Testis (tissue), 3 donors: ENCODE results near the gene TDG. TPM values are rescaled to one million over a fixed set of nuclear protein-coding genes. Genes with fewer than 3 reads are reported as not detected.

Experiments used
- DNase-seq: peaks from one replicate; pipeline ENCODE4 v3.0.0-alpha.2; 2019
- H3K27ac ChIP-seq, 2 donors: fragments of 200-600 bp; sonication (generic); one replicate each; pipeline ENCODE4 v1.5.1; 2019
- H3K27me3 ChIP-seq: fragments of 200-600 bp; sonication (generic); one replicate; pipeline ENCODE4 v1.5.1; 2019
- H3K36me3 ChIP-seq: fragments of 200-600 bp; sonication (generic); one replicate; pipeline ENCODE4 v1.5.1; 2017; ENCODE audit warnings: low read depth; ENCODE audit errors: missing control alignments
- H3K4me1 ChIP-seq: fragments of 200-600 bp; sonication (generic); one replicate; pipeline ENCODE4 v1.5.1; 2019
- H3K4me3 ChIP-seq, 2 donors: fragments of 200-600 bp; sonication (generic); one replicate each; pipeline ENCODE4 v1.5.1; 2017 to 2019
- H3K9me3 ChIP-seq: fragments of 200-600 bp; sonication (generic); one replicate; pipeline ENCODE4 v1.5.1; 2017
- POLR2A ChIP-seq: fragments of 450-650 bp; IDR thresholded peaks from one replicate; pipeline ENCODE4 v1.6.1; 2017; ENCODE audit warnings: antibody characterized with exemption, mild to moderate bottlenecking, moderate library complexity
- WGBS, 2 donors: methylation state at CpG; one replicate each; pipeline ENCODE4 v1.1.5; 2018; 5-methylcytosine and 5-hydroxymethylcytosine counted together
- intact Hi-C: fragments of 100-400 bp; cut with DNase I; formaldehyde crosslinking; loops from one replicate; pipeline ENCODE4 v1.15.1; 2023; ENCODE audit warnings: low total_unique reads
- polyA plus RNA-seq: library from polyadenylated mRNA; stranded (reverse); fragments of 350-450 nt; fragmentation: Illumina TruSeq; extraction: RNeasy Lipid Tissue Mini Kit (QIAGEN cat#74804); gene quantifications from one replicate; pipeline ENCODE4 v1.2.3, GENCODE V29; 2014; ENCODE audit warnings: low read depth, low replicate concordance; ENCODE audit not compliant: insufficient read depth
- total RNA-seq, 2 donors: library from RNA; depleted of rRNA; stranded (reverse); fragments of >200 nt; gene quantifications; one replicate each; pipeline ENCODE4 v1.2.3, GENCODE V29; 2016
- TF ChIP-seq, protein P1 (sequence below), 3 experiments: fragments of 450-650 bp in 2 of 3; fragments of 200-600 bp in 1 of 3; sonication (generic) in 1 of 3; IDR thresholded peaks; one replicate each; pipeline ENCODE4 v1.5.1; 2016 to 2019; ENCODE audit warnings: antibody characterized with exemption in 3 of 3, mild to moderate bottlenecking in 2 of 3, moderate library complexity in 1 of 3

Gene TDG
- total and polyA plus RNA-seq, 3 donors from 2014 or later: 11.3 to 16.5 (median 16.0) TPM

DNA sequence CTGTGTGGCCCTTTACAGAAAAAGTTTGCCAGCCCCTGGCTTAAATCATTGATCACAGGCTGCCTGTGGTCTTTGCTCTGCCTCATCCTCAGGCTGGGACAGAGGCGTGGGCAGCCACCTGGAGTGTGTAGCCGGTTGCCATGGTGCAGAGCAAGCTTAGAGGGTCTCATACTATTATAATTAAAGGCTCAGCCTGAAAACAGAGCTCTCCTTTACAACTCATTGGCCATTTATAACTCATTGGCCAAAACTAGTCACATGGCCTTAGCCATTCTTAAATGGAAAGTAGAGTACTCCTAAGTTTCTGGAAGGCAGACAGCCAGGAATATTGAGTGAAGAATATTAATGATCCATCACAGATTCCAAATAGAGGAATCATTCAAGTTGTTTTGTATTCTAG lies 32.4 kb upstream of the TDG start:
- Histone ChIP-seq H3K9me3 (no peaks in the 10 kb centered on the region), H3K36me3 (no peaks in the 10 kb centered on the region), H3K4me3 (no peak overlapping the region), H3K27ac (no peak overlapping the region), H3K27me3 (no peaks in the 10 kb centered on the region), H3K4me1 (peaks cover 25% of the 10 kb centered on the region)
- intact Hi-C loops: no loop called here
- TF ChIP-seq, protein P1, sequence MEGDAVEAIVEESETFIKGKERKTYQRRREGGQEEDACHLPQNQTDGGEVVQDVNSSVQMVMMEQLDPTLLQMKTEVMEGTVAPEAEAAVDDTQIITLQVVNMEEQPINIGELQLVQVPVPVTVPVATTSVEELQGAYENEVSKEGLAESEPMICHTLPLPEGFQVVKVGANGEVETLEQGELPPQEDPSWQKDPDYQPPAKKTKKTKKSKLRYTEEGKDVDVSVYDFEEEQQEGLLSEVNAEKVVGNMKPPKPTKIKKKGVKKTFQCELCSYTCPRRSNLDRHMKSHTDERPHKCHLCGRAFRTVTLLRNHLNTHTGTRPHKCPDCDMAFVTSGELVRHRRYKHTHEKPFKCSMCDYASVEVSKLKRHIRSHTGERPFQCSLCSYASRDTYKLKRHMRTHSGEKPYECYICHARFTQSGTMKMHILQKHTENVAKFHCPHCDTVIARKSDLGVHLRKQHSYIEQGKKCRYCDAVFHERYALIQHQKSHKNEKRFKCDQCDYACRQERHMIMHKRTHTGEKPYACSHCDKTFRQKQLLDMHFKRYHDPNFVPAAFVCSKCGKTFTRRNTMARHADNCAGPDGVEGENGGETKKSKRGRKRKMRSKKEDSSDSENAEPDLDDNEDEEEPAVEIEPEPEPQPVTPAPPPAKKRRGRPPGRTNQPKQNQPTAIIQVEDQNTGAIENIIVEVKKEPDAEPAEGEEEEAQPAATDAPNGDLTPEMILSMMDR (IDR thresholded peaks at IDR 0.05): no peak
- TF ChIP-seq POLR2A: no peak
- WGBS, 2 donors: 89 to 90% methylated on average over 2 of the region's 2 CpGs
- no peak for DNase-seq

DNA sequence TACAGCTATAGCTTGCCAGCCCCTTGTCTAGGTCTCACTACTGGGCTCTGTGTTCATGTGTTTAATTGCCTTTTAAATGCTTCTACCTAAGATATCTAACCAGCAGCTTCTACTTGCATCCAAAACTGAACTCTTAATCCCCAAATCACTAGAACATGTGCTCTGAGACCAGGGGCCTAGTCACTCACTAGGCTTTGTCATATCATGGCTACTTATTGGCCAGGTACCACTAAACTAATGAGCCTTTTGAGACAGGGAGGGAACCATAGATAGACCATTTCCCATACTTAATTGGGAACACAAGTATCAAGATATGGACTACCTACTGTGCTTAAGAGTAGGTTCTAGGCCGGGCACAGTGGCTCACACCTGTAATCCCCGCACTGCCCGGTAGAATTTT lies 29.0 kb upstream of the TDG start:
- TF ChIP-seq, protein P1 (IDR thresholded peaks at IDR 0.05): no peak
- TF ChIP-seq POLR2A: no peak
- Histone ChIP-seq H3K36me3 (no peaks in the 10 kb centered on the region), H3K9me3 (no peaks in the 10 kb centered on the region), H3K27ac (no peak overlapping the region), H3K4me1 (peaks cover 13% of the 10 kb centered on the region), H3K27me3 (no peaks in the 10 kb centered on the region), H3K4me3 (no peak overlapping the region)
- no peak for DNase-seq
- WGBS, 2 donors: 94% methylated on average over 3 of the region's 3 CpGs
- intact Hi-C loops: no loop called here

DNA sequence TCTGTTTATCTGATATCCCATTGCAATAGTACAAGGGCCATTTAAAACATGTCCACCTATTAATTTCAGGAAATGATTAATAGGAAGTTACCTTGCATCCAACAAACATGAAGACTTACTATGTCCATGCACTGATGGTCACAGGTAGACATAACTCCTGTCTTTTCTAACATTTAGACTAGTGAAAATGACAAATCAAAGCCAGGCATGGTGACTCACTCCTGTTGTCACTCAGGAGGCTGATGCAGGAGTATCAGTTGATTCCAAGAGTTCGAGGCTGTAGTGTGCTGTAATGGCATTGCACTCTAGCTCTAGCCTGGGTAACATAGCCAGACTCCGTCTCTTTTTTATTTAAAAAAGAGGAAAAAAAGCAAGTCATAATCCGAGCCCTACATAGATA lies 20.7 kb upstream of the TDG start:
- Histone ChIP-seq H3K9me3 (no peaks in the 10 kb centered on the region), H3K36me3 (no peaks in the 10 kb centered on the region), H3K27me3 (no peaks in the 10 kb centered on the region), H3K27ac (no peak overlapping the region), H3K4me3 (no peak overlapping the region), H3K4me1 (no peaks in the 10 kb centered on the region)
- TF ChIP-seq, protein P1 (IDR thresholded peaks at IDR 0.05): no peak
- no peak for TF ChIP-seq POLR2A
- no peak for DNase-seq
- intact Hi-C loops: no loop called here
- 86 to 91% methylated on average over 3 of the region's 3 CpGs for WGBS, 2 donors

DNA sequence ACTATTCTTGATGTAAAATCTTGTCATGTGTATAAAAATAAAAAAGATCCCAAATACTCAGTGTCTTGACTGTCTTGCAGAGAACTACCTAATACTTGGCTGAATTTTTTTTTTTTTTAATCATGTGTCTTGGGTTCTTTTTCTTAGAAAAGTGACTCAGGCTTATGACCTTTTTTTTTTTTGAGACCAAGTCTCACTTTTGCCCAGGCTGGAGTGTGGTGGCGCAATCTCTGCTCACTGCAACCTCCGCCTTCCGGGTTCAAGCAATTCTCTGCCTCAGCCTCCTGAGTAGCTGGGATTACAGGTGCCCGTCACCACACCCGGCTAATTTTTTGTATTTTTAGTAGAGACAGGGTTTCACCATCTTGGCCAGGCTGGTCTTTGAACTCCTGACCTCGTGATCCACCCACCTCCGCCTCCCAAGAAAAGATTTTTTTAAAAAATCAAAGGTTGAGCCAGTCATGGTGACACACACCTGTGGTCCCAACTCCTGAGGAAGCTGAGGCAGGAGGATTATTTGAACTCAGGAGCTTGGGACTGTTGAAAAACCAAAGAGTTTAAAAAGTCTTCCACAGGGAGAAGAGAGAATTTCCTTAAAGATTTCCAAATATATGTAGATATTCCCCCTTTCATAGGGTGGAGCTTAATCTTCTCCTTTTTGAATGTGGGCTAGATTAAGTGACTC lies 17.7 kb upstream of the TDG start:
- Histone ChIP-seq H3K36me3 (no peaks in the 10 kb centered on the region), H3K4me1 (no peaks in the 10 kb centered on the region), H3K4me3 (no peak overlapping the region), H3K9me3 (no peaks in the 10 kb centered on the region), H3K27me3 (no peaks in the 10 kb centered on the region), H3K27ac (no peak overlapping the region)
- DNase-seq: no peak
- intact Hi-C loops: no loop called here
- no peak for TF ChIP-seq POLR2A
- TF ChIP-seq, protein P1 (IDR thresholded peaks at IDR 0.05): no peak
- 96% methylated on average over 7 of the region's 7 CpGs for WGBS, 2 donors

DNA sequence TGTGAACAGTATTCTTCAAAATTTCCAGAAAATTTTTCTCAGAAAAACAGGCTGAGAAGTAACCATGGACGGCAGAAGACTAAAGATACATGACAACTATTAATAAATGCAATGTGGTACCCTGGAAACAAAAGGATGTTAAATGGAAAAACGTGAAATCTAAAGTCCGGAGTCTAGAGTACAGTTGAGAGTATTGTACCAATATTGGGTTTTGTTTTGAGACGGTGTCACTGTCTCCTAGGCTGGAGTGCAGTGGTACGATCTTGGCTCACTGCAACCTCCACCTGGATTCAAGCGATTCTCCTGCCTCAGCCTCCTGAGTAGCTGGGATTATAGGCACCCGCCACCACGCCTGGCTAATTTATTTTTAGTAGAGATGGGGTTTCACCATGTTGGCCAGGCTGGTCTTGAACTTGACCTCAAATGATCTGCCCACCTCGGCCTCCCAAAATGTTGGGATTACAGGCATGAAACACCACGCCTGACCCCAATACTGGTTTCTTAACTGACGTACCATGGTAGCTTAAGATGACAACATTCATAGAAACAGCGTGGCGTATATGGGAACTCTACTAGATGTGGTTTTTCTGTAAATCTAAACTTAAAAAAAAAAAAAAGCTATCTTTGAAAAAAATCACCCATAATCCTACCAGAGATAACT lies 16.8 kb upstream of the TDG start:
- Histone ChIP-seq H3K9me3 (no peaks in the 10 kb centered on the region), H3K27ac (no peak overlapping the region), H3K4me3 (no peak overlapping the region), H3K27me3 (no peaks in the 10 kb centered on the region), H3K36me3 (no peaks in the 10 kb centered on the region), H3K4me1 (no peaks in the 10 kb centered on the region)
- intact Hi-C loops: no loop called here
- 79 to 82% methylated on average over 13 of the region's 13 CpGs for WGBS, 2 donors
- DNase-seq: no peak
- TF ChIP-seq POLR2A: no peak
- TF ChIP-seq, protein P1 (IDR thresholded peaks at IDR 0.05): no peak
